ENCODE results near the gene ABHD5. TPM values are rescaled to one million over a fixed set of nuclear protein-coding genes. Genes with fewer than 3 reads are reported as not detected.

Gene ABHD5
- polyA plus RNA-seq, 1 of the 3 experiments (the other 2 are of a cell fraction), result 10.4 TPM

GRCh38 chr3:43779850-43780249 is 89.1 kb downstream of the ABHD5 start:
- no peaks in the 10 kb centered on the region for H3K27me3 ChIP-seq (ENCODE audit: insufficient read depth)
- H3K36me3 ChIP-seq (replicated peaks in 1 of 2; ENCODE audit: control insufficient read depth in 1 of 2, insufficient read depth in 2 of 2, low read length in 1 of 2), result no peaks in the 10 kb centered on the region
- H3K4me3 ChIP-seq (ENCODE audit: low read depth in 2 of 2, low read length in 1 of 2), result no peak overlapping the region
- H3K79me2 ChIP-seq (ENCODE audit: insufficient read depth), result no peaks in the 10 kb centered on the region
- H2AFZ ChIP-seq (ENCODE audit: low read depth), result no peak overlapping the region
- DNase-seq, result no peak
- ChIA-PET POLR2A (no interaction called here), CTCF (interaction anchor here (1.2 to 2.0 kb wide), 2 partner anchors 10 to 76 kb away, joined by 3 to 7 read pairs; no protein-coding TSS in a partner anchor)
- H3K27ac ChIP-seq (ENCODE audit: low read depth in 2 of 2, low read length in 1 of 2), result no peak overlapping the region
- no peak overlapping the region for H3K4me2 ChIP-seq
- no peaks in the 10 kb centered on the region for H3K9me3 ChIP-seq
- TF ChIP-seq FOSL2 (IDR thresholded peaks at IDR 0.05; ENCODE audit: borderline replicate concordance, low read depth), result no peak
- TF ChIP-seq ELF1 (IDR thresholded peaks at IDR 0.05), result no peak
- TF ChIP-seq MEF2A (IDR thresholded peaks at IDR 0.05; ENCODE audit: borderline replicate concordance, low read depth), result no peak
- no peaks in the 10 kb centered on the region for H4K20me1 ChIP-seq (ENCODE audit: insufficient read depth)
- H3K9me2 ChIP-seq, result no peaks in the 10 kb centered on the region
- no peaks in the 10 kb centered on the region for H3F3A ChIP-seq (replicated peaks; ENCODE audit: insufficient read depth)
- H3K4me1 ChIP-seq (ENCODE audit: control insufficient read depth in 1 of 2, insufficient read depth in 2 of 2, low read depth in 1 of 2, low read length in 1 of 2), result no peaks in the 10 kb centered on the region; a peak in 1 of 4 replicates
- no peak overlapping the region for H3K9ac ChIP-seq
- WGBS (ENCODE audit: low lambda C conversion rate), result 38% methylated on average over 3 of the region's 3 CpGs

GRCh38 chr3:43782541-43782940 is 91.8 kb downstream of the ABHD5 start:
- no peak overlapping the region for H3K27ac ChIP-seq (ENCODE audit: low read depth in 2 of 2, low read length in 1 of 2)
- ChIA-PET POLR2A (no interaction called here), CTCF (interaction anchor here (2.6 kb wide), 1 partner anchor 13 kb away, joined by 9 read pairs; no protein-coding TSS in a partner anchor)
- no peaks in the 10 kb centered on the region for H4K20me1 ChIP-seq (ENCODE audit: insufficient read depth)
- no peaks in the 10 kb centered on the region for H3F3A ChIP-seq (replicated peaks; ENCODE audit: insufficient read depth)
- H2AFZ ChIP-seq (ENCODE audit: low read depth), result no peak overlapping the region
- H3K4me1 ChIP-seq (ENCODE audit: control insufficient read depth in 1 of 2, insufficient read depth in 2 of 2, low read depth in 1 of 2, low read length in 1 of 2), result peaks cover 0 to 24% of the 10 kb centered on the region in 2 experiments; a peak in 1 of 4 replicates
- H3K27me3 ChIP-seq (ENCODE audit: insufficient read depth), result no peaks in the 10 kb centered on the region
- no peak overlapping the region for H3K4me2 ChIP-seq
- no peaks in the 10 kb centered on the region for H3K36me3 ChIP-seq (replicated peaks in 1 of 2; ENCODE audit: control insufficient read depth in 1 of 2, insufficient read depth in 2 of 2, low read length in 1 of 2)
- no peak overlapping the region for H3K4me3 ChIP-seq (ENCODE audit: low read depth in 2 of 2, low read length in 1 of 2)
- WGBS (ENCODE audit: low lambda C conversion rate), result 57% methylated on average over 2 of the region's 2 CpGs
- TF ChIP-seq REST (IDR thresholded peaks at IDR 0.05; ENCODE audit: low read depth, low read length) (no peak), CHD2 (IDR thresholded peaks at IDR 0.05; ENCODE audit: low read length, partially characterized antibody) (no peak), USF1 (IDR thresholded peaks at IDR 0.05; ENCODE audit: borderline replicate concordance, low read depth) (no peak), EZH2phosphoT487 (IDR thresholded peaks at IDR 0.05; ENCODE audit: borderline replicate concordance, low read depth) (no peak), POLR2AphosphoS5 (IDR thresholded peaks at IDR 0.05; ENCODE audit: low read depth, low read length) (no peak), NRF1 (IDR thresholded peaks at IDR 0.05; ENCODE audit: low read depth, low read length) (no peak), SMC3 (IDR thresholded peaks at IDR 0.05; ENCODE audit: low read depth, low read length) (no peak)
- H3K79me2 ChIP-seq (ENCODE audit: insufficient read depth), result no peaks in the 10 kb centered on the region
- no peaks in the 10 kb centered on the region for H3K9me2 ChIP-seq
- no peaks in the 10 kb centered on the region for H3K9me3 ChIP-seq
- no peak overlapping the region for H3K9ac ChIP-seq
- no peak for DNase-seq

Other genes with a start within 250 kb of the ABHD5 start
- 16.8 and 21.5 TPM in 2 replicates for gene ANO10, start 68.9 kb upstream of the ABHD5 start, polyA plus RNA-seq (2012; rRNA removed)